Endothelial cell of umbilical vein (primary cell): ENCODE data around the gene ITGA3. TPM values are rescaled to one million over a fixed set of nuclear protein-coding genes. Genes with fewer than 3 reads are reported as not detected.

Experiments
- BruUV-seq: library from RNA; stranded (reverse); fragments of 400-500 nt; replicated peaks from 2 replicates; lab custom pipeline; 2021; lab: Mats Ljungman, UMichigan
- CTCF ChIA-PET: fragments of 300-600, 350-600 bp; sonication (Branson Sonifier 250); formaldehyde crosslinking; loops from one replicate; lab custom pipeline; 2021; ENCODE audit warnings: antibody characterized with exemption, inconsistent platforms; lab: Charles Lee
- POLR2A ChIA-PET: fragments of 300-600, 350-600 bp; sonication (Branson Sonifier 250); formaldehyde crosslinking; loops from one replicate; lab custom pipeline; 2021; ENCODE audit warnings: antibody characterized with exemption, inconsistent platforms; lab: Charles Lee
- DNase-seq: peaks from one replicate; pipeline ENCODE4 v3.0.0-alpha.2; 2011; ENCODE audit warnings: low read depth, low spot score
- FAIRE-seq: peaks from 2 replicates; lab custom pipeline; 2011; peaks lifted over from hg19 to GRCh38; lab: Jason Lieb, UNC
- H2AFZ ChIP-seq: 2 replicates; pipeline ENCODE4 v1.6.0; 2012; ENCODE audit warnings: low read depth, low read length, control low read depth, inconsistent platforms
- H3K27ac ChIP-seq: 2 replicates; pipeline ENCODE4 v1.5.1; 2011; ENCODE audit warnings: low read depth, mild to moderate bottlenecking, control low read depth, low read length, moderate library complexity; ENCODE audit not compliant: insufficient read depth
- H3K27me3 ChIP-seq, 2 experiments: 2 replicates each; pipeline versions ENCODE4 v1.6.0 to v1.6.1; 2011; ENCODE audit warnings: low read length in 2 of 2, mixed read lengths in 1 of 2; ENCODE audit not compliant: control insufficient read depth in 2 of 2, insufficient read depth in 2 of 2
- H3K36me3 ChIP-seq, 2 experiments: 2 replicates in 1 of 2; 3 replicates in 1 of 2; pipeline ENCODE4 v1.5.1; 2011; ENCODE audit warnings: low read length in 2 of 2, mild to moderate bottlenecking in 1 of 2, moderate library complexity in 1 of 2; ENCODE audit not compliant: control insufficient read depth in 2 of 2, insufficient read depth in 2 of 2; ENCODE audit errors: extremely low read depth in 1 of 2
- H3K4me1 ChIP-seq: 3 replicates; pipeline ENCODE4 v1.5.1; 2011; ENCODE audit warnings: mild to moderate bottlenecking, low read length; ENCODE audit not compliant: control insufficient read depth, insufficient read depth; ENCODE audit errors: extremely low read depth
- H3K4me2 ChIP-seq: 2 replicates; pipeline ENCODE4 v1.6.1; 2011; ENCODE audit warnings: low read length, control low read depth, mixed read lengths; ENCODE audit not compliant: insufficient read depth
- H3K4me3 ChIP-seq, 3 experiments: fragments of 200-600 bp in 1 of 3; sonication (generic), shearing (Covaris generic) in 1 of 3; replicated peaks in 1 of 3; 2 replicates each; pipeline ENCODE4 v1.5.1; 2011 to 2016; ENCODE audit warnings: control low read depth in 3 of 3, low read length in 3 of 3, mild to moderate bottlenecking in 2 of 3, inconsistent platforms in 1 of 3, low read depth in 1 of 3, moderate library complexity in 1 of 3; ENCODE audit not compliant: insufficient read depth in 1 of 3
- H3K79me2 ChIP-seq: 2 replicates; pipeline ENCODE4 v1.6.0; 2012; ENCODE audit warnings: low read length, inconsistent platforms; ENCODE audit not compliant: control insufficient read depth, insufficient read depth
- H3K9ac ChIP-seq: replicated peaks from 2 replicates; pipeline ENCODE3; 2011; ENCODE audit warnings: low read length, control low read depth; ENCODE audit not compliant: insufficient read depth; ENCODE audit errors: extremely low read depth
- H3K9me1 ChIP-seq: replicated peaks from 3 replicates; pipeline ENCODE4 v1.6.0; 2011; ENCODE audit warnings: mild to moderate bottlenecking, low read length; ENCODE audit not compliant: control insufficient read depth, insufficient read depth; ENCODE audit errors: extremely low read depth
- H3K9me3 ChIP-seq: replicated peaks from 2 replicates; pipeline ENCODE4 v1.5.1; 2012; ENCODE audit warnings: low read length, inconsistent platforms; ENCODE audit not compliant: control insufficient read depth, insufficient read depth
- H4K20me1 ChIP-seq: replicated peaks from 2 replicates; pipeline ENCODE3; 2011; ENCODE audit warnings: mild to moderate bottlenecking, low read length; ENCODE audit not compliant: control insufficient read depth, insufficient read depth; ENCODE audit errors: extremely low read depth
- CTCF ChIP-seq, 2 donors: IDR thresholded peaks; 1 replicate in 1 of 2; 2 replicates in 1 of 2; pipeline ENCODE4 v1.5.1; 2011; ENCODE audit warnings: low read length in 2 of 2, mild to moderate bottlenecking in 2 of 2, moderate library complexity in 2 of 2, control low read depth in 1 of 2, inconsistent platforms in 1 of 2, low read depth in 1 of 2; ENCODE audit not compliant: insufficient read depth in 1 of 2; ENCODE audit errors: extremely low read depth in 1 of 2
- EZH2 ChIP-seq: IDR thresholded peaks from 2 replicates; pipeline ENCODE4 v1.6.1; 2012; ENCODE audit warnings: borderline replicate concordance, low read depth, mild to moderate bottlenecking, moderate library complexity, low read length, inconsistent platforms; ENCODE audit not compliant: severe bottlenecking
- FOS ChIP-seq: IDR thresholded peaks from 2 replicates; pipeline ENCODE4 v1.6.1; 2011; ENCODE audit warnings: mild to moderate bottlenecking, low read length, moderate library complexity, borderline replicate concordance; ENCODE audit not compliant: insufficient read depth
- GATA2 ChIP-seq: IDR thresholded peaks from 2 replicates; pipeline ENCODE4 v1.7.0; 2011; ENCODE audit warnings: low read depth, mild to moderate bottlenecking, moderate library complexity, mixed read lengths, low read length; ENCODE audit not compliant: insufficient read length, insufficient read depth
- JUN ChIP-seq: IDR thresholded peaks from 2 replicates; pipeline ENCODE4 v1.6.1; 2011; ENCODE audit warnings: borderline replicate concordance, low read depth; ENCODE audit not compliant: insufficient read length, insufficient read depth
- MAX ChIP-seq: IDR thresholded peaks from 2 replicates; pipeline ENCODE4 v1.6.1; 2011; ENCODE audit not compliant: insufficient read depth, insufficient read length
- MYC ChIP-seq: IDR thresholded peaks from one replicate; pipeline ENCODE4 v1.6.1; 2011; ENCODE audit warnings: mild to moderate bottlenecking, low read depth, low read length
- POLR2A ChIP-seq: IDR thresholded peaks from 2 replicates; pipeline ENCODE4 v1.6.1; 2012; ENCODE audit warnings: low read depth, mild to moderate bottlenecking, control low read depth, low read length
- POLR2AphosphoS5 ChIP-seq: IDR thresholded peaks from 2 replicates; pipeline ENCODE4 v1.6.1; 2012; ENCODE audit warnings: low read depth, mild to moderate bottlenecking, control low read depth, low read length, moderate library complexity; ENCODE audit not compliant: insufficient read depth
- dilution Hi-C: fragments of 300-500 bp; cut with MboI; formaldehyde crosslinking; loops from one replicate; pipeline ENCODE4 v1.15.0; 2019; ENCODE audit warnings: low sequenced_read_pairs; ENCODE audit not compliant: extremely low pct_ligation_motif_present
- intact Hi-C: fragments of 100-400 bp; cut with micrococcal nuclease; formaldehyde crosslinking; loops from one replicate; pipeline ENCODE4 v1.10.0; 2022
- polyA plus RNA-seq, 4 experiments: library from polyadenylated mRNA; depleted of rRNA in 3 of 4; stranded (reverse) in 3 of 4; unstranded in 1 of 4; fragments of >200 nt; gene quantifications; 2 replicates each; pipeline versions ENCODE4 v1.2.1 to v1.2.3, GENCODE V29; 2011 to 2012; ENCODE audit warnings: missing spikeins in 1 of 4
- total RNA-seq: library from RNA; stranded (reverse); gene quantifications from 2 replicates; pipeline ENCODE4 v1.2.3, GENCODE V29; 2021

Gene ITGA3
- total and polyA plus RNA-seq, 2 donors (not counting 3 experiments of a cell fraction or from before 2014, with no cell fraction given): 92.7 to 112 TPM

GRCh38 chr17:50056961-50057330 is 1.0 kb downstream of the ITGA3 start:
- intact Hi-C loops: no loop called here
- no peak for TF ChIP-seq POLR2AphosphoS5
- no peak for TF ChIP-seq CTCF (IDR thresholded peaks at IDR 0.05; ENCODE audit: extremely low read depth in 1 of 2, insufficient read depth in 1 of 2, low read depth in 1 of 2, low read length in 2 of 2)
- no peak for TF ChIP-seq EZH2
- TF ChIP-seq FOS: no peak
- TF ChIP-seq JUN: no peak
- TF ChIP-seq MAX: no peak
- no peak for TF ChIP-seq MYC
- no peak for TF ChIP-seq POLR2A
- TF ChIP-seq GATA2: no peak
- peak overlapping the region; percentile 59 for H3K9ac ChIP-seq
- dilution Hi-C loops: no loop called here
- H3K36me3 ChIP-seq: no peaks in the 10 kb centered on the region
- ChIA-PET POLR2A (interaction anchor here (1.4 to 2.2 kb wide), 2 partner anchors 23 to 30 kb away, joined by 3 to 13 read pairs; no protein-coding TSS in a partner anchor), CTCF (interaction anchor here (1.0 to 8.2 kb wide), 15 partner anchors 8 to 59 kb away, joined by 3 to 146 read pairs (median 9); partner anchors contain the start of gene PDK2)
- peak overlapping the region; percentile 65 to 77 (median 77) for H3K4me3 ChIP-seq
- H2AFZ ChIP-seq: peak overlapping the region; percentile 68
- no peak overlapping the region for H3K27ac ChIP-seq
- no peaks in the 10 kb centered on the region for H3K9me3 ChIP-seq
- H3K4me1 ChIP-seq: peaks cover 55% of the 10 kb centered on the region
- peaks cover 17% of the 10 kb centered on the region for H3K79me2 ChIP-seq
- H3K4me2 ChIP-seq: peak overlapping the region; percentile 84
- FAIRE-seq: peak; percentile 70
- peak; percentile 26 for DNase-seq
- no TSS peak for BruUV-seq
- H4K20me1 ChIP-seq: no peaks in the 10 kb centered on the region
- no peaks in the 10 kb centered on the region for H3K27me3 ChIP-seq
- no peaks in the 10 kb centered on the region for H3K9me1 ChIP-seq
